Measurements from ENCODE around the gene PMPCA. TPM values are rescaled to one million over a fixed set of nuclear protein-coding genes. Genes with fewer than 3 reads are reported as not detected.

Gene PMPCA
- total and polyA plus RNA-seq, 2 of the 8 experiments (the other 6 are each of a cell fraction or from before 2014, with no cell fraction given), result 60.0 to 88.2 TPM

DNA sequence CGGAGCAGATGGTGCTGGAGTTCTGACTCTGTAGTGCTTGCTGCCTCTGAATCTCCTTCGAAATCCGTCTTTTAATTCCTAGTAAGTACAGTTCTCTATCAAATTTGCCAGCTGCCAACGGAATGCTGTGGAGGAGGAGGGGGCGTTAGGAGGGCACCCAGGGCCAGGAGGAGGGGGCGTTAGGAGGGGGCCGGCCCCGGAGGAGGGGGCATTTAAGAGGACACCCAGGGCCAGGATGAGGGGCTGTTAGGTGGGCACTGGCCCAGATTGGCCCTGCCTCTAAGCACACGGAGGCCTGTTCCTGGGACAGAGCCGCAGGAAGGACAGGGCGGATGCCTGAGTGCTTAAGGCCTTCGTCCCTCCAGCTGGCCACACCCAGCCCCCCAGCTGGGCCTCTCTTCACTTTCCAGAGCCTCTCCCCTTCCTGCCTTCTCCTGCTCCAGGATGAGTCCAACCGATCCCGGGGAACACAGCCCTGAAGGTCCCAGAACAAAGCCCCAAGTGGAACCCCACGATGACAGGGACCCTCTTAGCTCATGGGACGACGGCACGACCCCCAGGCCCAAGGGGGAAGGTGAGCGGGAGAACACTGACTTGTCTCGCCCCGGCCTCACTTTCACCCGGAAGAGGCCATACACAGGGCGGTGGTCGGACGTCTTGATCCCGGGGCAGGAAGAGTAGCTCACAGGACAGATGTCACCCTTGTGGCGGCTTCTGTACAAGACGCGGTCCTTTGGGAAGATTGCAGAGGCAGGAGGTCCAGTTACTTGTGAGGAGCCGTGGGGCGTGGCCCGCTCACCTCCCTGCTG is 19.4 kb downstream of the PMPCA start:
- Histone ChIP-seq H2BK5ac (ENCODE audit: low read depth, low read length) (no peak overlapping the region), H3K4ac (replicated peaks; ENCODE audit: insufficient read length, low read depth, low read length) (no peak overlapping the region), H2AFZ (ENCODE audit: low read length) (no peak overlapping the region), H3K56ac (replicated peaks; ENCODE audit: insufficient read length, low read depth, low read length) (no peak overlapping the region), H3K79me1 (ENCODE audit: low read depth, low read length) (peaks cover under 1% of the 10 kb centered on the region; the same call in 1 of the 2 replicates), H4K5ac (ENCODE audit: insufficient read length, low read depth, low read length) (no peak overlapping the region), H3K14ac (ENCODE audit: insufficient read length) (no peak overlapping the region), H3K23me2 (ENCODE audit: low read depth, low read length) (no peaks in the 10 kb centered on the region), H3K79me2 (ENCODE audit: control insufficient read depth in 1 of 2, insufficient read depth in 2 of 2, low read length in 2 of 2) (no peaks in the 10 kb centered on the region), H3K27ac (ENCODE audit: low read depth, low read length) (no peak overlapping the region), H2BK120ac (replicated peaks; ENCODE audit: low read depth, low read length) (no peak overlapping the region), H2BK12ac (ENCODE audit: low read depth, low read length) (no peak overlapping the region), H2BK20ac (ENCODE audit: low read length) (no peak overlapping the region), H3K23ac (ENCODE audit: insufficient read length) (no peak overlapping the region), H4K8ac (ENCODE audit: extremely low read depth, insufficient read depth, low read length) (peak overlapping the region; percentile 25; the same call in 1 of the 2 replicates), H2AK5ac (ENCODE audit: low read depth, low read length) (no peak overlapping the region), H3K36me3 (ENCODE audit: control insufficient read depth in 2 of 4, insufficient read depth in 4 of 4, low read length in 3 of 4) (peaks cover 0 to 14% (median 2%) of the 10 kb centered on the region in 4 experiments; a peak in 2 of 8 replicates), H3K18ac (ENCODE audit: extremely low read depth, low read length) (no peak overlapping the region), H2BK15ac (ENCODE audit: low read length) (no peak overlapping the region), H3K9ac (replicated peaks in 1 of 4; ENCODE audit: extremely low read depth in 1 of 4, low read depth in 3 of 4, low read length in 3 of 4) (no peak overlapping the region), H4K20me1 (replicated peaks in 1 of 2; ENCODE audit: control insufficient read depth in 1 of 2, insufficient read depth in 2 of 2, low read length in 2 of 2) (peaks cover 2 to 6% of the 10 kb centered on the region in 2 experiments), H3K4me2 (ENCODE audit: insufficient read depth in 1 of 2, low read depth in 2 of 2, low read length in 2 of 2) (no peak overlapping the region), H3K27me3 (replicated peaks in 1 of 4; ENCODE audit: control insufficient read depth in 3 of 4, extremely low read depth in 1 of 4, insufficient read depth in 3 of 4, low read length in 3 of 4) (no peaks in the 10 kb centered on the region), H4K91ac (replicated peaks; ENCODE audit: insufficient read length, low read length) (no peak overlapping the region), H3K4me3 (ENCODE audit: extremely low read depth in 1 of 4, insufficient read depth in 2 of 4, low read depth in 3 of 4, low read length in 4 of 4) (no peak overlapping the region), H3K4me1 (replicated peaks in 1 of 4; ENCODE audit: control insufficient read depth in 3 of 4, insufficient read depth in 4 of 4, low read length in 3 of 4) (no peaks in the 10 kb centered on the region), H3K9me3 (ENCODE audit: insufficient read depth in 2 of 2, low read depth in 1 of 2, low read length in 1 of 2) (no peaks in the 10 kb centered on the region)
- CTCF ChIA-PET (ENCODE audit: partially characterized antibody), result interaction anchor here (0.6 to 2.0 kb wide), 6 partner anchors 10 to 854 kb away, joined by 3 to 6 read pairs (median 3); partner anchors contain the start of gene INPP5E
- no peak for DNase-seq (ENCODE audit: low read depth in 1 of 2, low spot score in 2 of 2)
- no peak for FAIRE-seq
- WGBS, 2 experiments (ENCODE audit: extremely low coverage in 1 of 2, insufficient coverage in 1 of 2, insufficient read length in 1 of 2, insufficient replicate concordance in 2 of 2, low coverage in 1 of 2, low lambda C conversion rate in 2 of 2, missing lambda C conversion rate in 1 of 2), result 90% methylated on average over 23 of the region's 32 CpGs; no CpG with 5 or more reads in 1 of the 2 experiments
- POLR2A ChIA-PET (ENCODE audit: partially characterized antibody), result interaction anchor here (1.0 to 2.1 kb wide), 7 partner anchors 9 to 55 kb away, joined by 3 to 10 read pairs (median 3); no protein-coding TSS in a partner anchor
- TF ChIP-seq ZNF274 (IDR thresholded peaks at IDR 0.05; ENCODE audit: borderline replicate concordance, extremely low read depth, low read length) (no peak), CBX8 (IDR thresholded peaks at IDR 0.05; ENCODE audit: borderline replicate concordance, low read depth, low read length) (no peak), GABPA (IDR thresholded peaks at IDR 0.05; ENCODE audit: borderline replicate concordance, insufficient read depth, low read length) (no peak), KDM5A (IDR thresholded peaks at IDR 0.05; ENCODE audit: low read length) (no peak), RNF2 (IDR thresholded peaks at IDR 0.05; ENCODE audit: borderline replicate concordance, low read depth, low read length, missing control alignments, poor library complexity, severe bottlenecking) (no peak), JUN (IDR thresholded peaks at IDR 0.05; ENCODE audit: low read depth, low read length) (no peak), SAP30 (IDR thresholded peaks at IDR 0.05; ENCODE audit: insufficient read depth, insufficient replicate concordance, low read length) (no peak)

Measured in H1 (cell line).